HEK293 (cell line): Measurements from ENCODE around the gene RNF149.
"Not testable (repeated sequence)": the region's sequence is repeated elsewhere in the genome, so short reads cannot be mapped to it uniquely, and the experiment has no call there.

Experiments used
- CTCF ChIA-PET: fragments of 350-600 bp; formaldehyde crosslinking; extraction: SDS; loops from one replicate; lab custom pipeline; 2021; ENCODE audit warnings: antibody characterized with exemption; lab: Yijun Ruan, JAX
- POLR2A ChIA-PET: fragments of 300-600 bp; formaldehyde crosslinking; extraction: SDS; loops from one replicate; lab custom pipeline; 2020; ENCODE audit warnings: antibody characterized with exemption, inconsistent platforms; lab: Yijun Ruan, JAX
- H3K27ac ChIP-seq: fragments of 200-500 bp; sonication (Bioruptor generic); 2 replicates; pipeline ENCODE4 v1.5.1; 2014; ENCODE audit warnings: low read depth, low read length, control low read depth, inconsistent platforms; ENCODE audit errors: extremely low read depth
- H3K36me3 ChIP-seq, 2 experiments: fragments of 200-500 bp in 1 of 2; sonication (Bioruptor generic) in 1 of 2; 1 replicate in 1 of 2; 2 replicates in 1 of 2; pipeline ENCODE4 v1.5.1; 2014 to 2017; ENCODE audit warnings: inconsistent platforms in 2 of 2, low read length in 2 of 2; ENCODE audit not compliant: control insufficient read depth in 2 of 2, insufficient read depth in 1 of 2
- H3K4me1 ChIP-seq: fragments of 200-500 bp; sonication (Bioruptor generic); 2 replicates; pipeline ENCODE4 v1.5.1; 2014; ENCODE audit warnings: mild to moderate bottlenecking, low read length, inconsistent platforms; ENCODE audit not compliant: control insufficient read depth, insufficient read depth
- H3K4me3 ChIP-seq: 2 replicates; pipeline ENCODE4 v1.5.1; 2011; ENCODE audit warnings: low read depth, mild to moderate bottlenecking, control low read depth, low read length, moderate library complexity
- H3K9me3 ChIP-seq: fragments of 200-500 bp; sonication (Bioruptor generic); 2 replicates; pipeline ENCODE4 v1.5.1; 2014; ENCODE audit warnings: low read depth, low read length, inconsistent platforms; ENCODE audit not compliant: control insufficient read depth, insufficient read depth
- BCL11A ChIP-seq: fragments of 450-650 bp; formaldehyde crosslinking; IDR thresholded peaks from 2 replicates; pipeline ENCODE4 v1.5.1; 2016; ENCODE audit warnings: low read depth, missing biosample characterization, missing genetic modification characterization
- HOXC10 ChIP-seq: sonication (generic); formaldehyde crosslinking; IDR thresholded peaks from 2 replicates; pipeline ENCODE4 v1.8.1; 2023; ENCODE audit warnings: mild to moderate bottlenecking, missing genetic modification reagents
- SP7 ChIP-seq: fragments of 450-650 bp; formaldehyde crosslinking; IDR thresholded peaks from 2 replicates; pipeline ENCODE4 v1.5.1; 2016; ENCODE audit warnings: missing biosample characterization, missing genetic modification characterization
- ZBTB20 ChIP-seq: fragments of 450-650 bp; formaldehyde crosslinking; IDR thresholded peaks from 2 replicates; pipeline ENCODE4 v1.5.1; 2016; ENCODE audit warnings: missing biosample characterization, missing genetic modification characterization
- ZNF16 ChIP-seq: fragments of 450-650 bp; formaldehyde crosslinking; IDR thresholded peaks from 2 replicates; pipeline ENCODE4 v1.5.1; 2016; ENCODE audit warnings: low read depth, missing biosample characterization, missing genetic modification characterization
- ZNF354C ChIP-seq: fragments of 450-650 bp; formaldehyde crosslinking; IDR thresholded peaks from 2 replicates; pipeline ENCODE4 v1.5.1; 2016; ENCODE audit warnings: missing biosample characterization, missing genetic modification characterization, low read depth, borderline replicate concordance
- ZNF404 ChIP-seq: fragments of 450-650 bp; formaldehyde crosslinking; IDR thresholded peaks from 2 replicates; pipeline ENCODE4 v1.5.1; 2017; ENCODE audit warnings: missing biosample characterization, missing genetic modification characterization
- ZSCAN30 ChIP-seq: fragments of 450-650 bp; IDR thresholded peaks from 2 replicates; pipeline ENCODE4 v1.5.1; 2018; ENCODE audit warnings: missing biosample characterization, mild to moderate bottlenecking, missing genetic modification characterization, moderate library complexity
- TF ChIP-seq, protein P1 (sequence below): fragments of 450-650 bp; formaldehyde crosslinking; IDR thresholded peaks from 2 replicates; pipeline ENCODE4 v1.5.1; 2016; ENCODE audit warnings: missing biosample characterization, missing genetic modification characterization
- TF ChIP-seq, protein P2 (sequence below): fragments of 450-650 bp; formaldehyde crosslinking; conservative IDR thresholded peaks from 2 replicates; pipeline ENCODE4 v1.5.1; 2016; ENCODE audit warnings: low read depth, missing biosample characterization, missing genetic modification characterization
- TF ChIP-seq, protein P3 (sequence below): fragments of 450-650 bp; formaldehyde crosslinking; IDR thresholded peaks from 2 replicates; pipeline ENCODE4 v1.5.1; 2016; ENCODE audit warnings: missing biosample characterization, missing genetic modification characterization

The RNF149 gene

DNA sequence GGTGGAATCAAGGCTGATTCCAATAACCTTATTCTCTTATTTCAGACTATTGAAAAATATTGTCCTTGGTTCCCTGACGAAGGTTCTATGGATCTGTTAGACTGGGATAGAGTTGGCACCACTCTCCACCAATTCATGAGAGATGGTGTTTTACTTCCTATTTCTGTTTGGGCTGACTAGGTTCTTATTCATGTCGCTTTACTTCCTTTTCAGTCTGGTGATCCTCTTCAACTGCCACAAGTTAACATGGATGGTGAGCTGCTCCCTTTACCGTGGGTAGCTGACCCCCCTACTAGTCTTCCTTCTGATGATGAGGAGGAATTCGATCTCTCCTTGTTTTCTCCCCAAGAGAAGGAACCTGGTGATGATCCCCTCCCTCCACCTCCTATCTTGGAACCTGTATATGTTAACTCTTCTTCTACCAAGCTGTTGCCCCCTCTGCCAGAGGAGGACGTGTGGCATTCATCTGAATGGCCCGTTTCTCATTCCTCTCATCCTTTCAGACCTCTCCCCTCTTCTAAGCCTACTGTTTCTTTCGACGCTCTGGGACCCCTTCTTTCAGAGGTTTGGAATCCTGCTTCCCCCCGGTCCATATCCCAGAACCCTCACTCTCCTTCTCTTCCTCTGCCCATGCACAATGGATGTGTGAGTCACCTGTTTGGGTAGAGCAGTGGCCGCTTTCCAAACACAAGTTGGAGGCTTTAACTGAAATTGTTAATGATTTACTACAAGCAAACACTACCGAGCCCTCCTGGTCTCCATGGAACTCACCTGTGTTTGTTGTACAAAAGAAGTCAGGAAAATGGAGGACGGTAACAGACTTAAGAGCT is 69.4 kb downstream of the RNF149 start (continued):
- TF ChIP-seq ZNF16 (tag by site-specific recombination) (no peak), BCL11A (tag by site-specific recombination) (no peak), ZNF404 (tag by site-specific recombination) (no peak), SP7 (no peak), ZSCAN30 (tag by site-specific recombination) (no peak), ZBTB20 (tag by site-specific recombination) (no peak)
- TF ChIP-seq, protein P1, sequence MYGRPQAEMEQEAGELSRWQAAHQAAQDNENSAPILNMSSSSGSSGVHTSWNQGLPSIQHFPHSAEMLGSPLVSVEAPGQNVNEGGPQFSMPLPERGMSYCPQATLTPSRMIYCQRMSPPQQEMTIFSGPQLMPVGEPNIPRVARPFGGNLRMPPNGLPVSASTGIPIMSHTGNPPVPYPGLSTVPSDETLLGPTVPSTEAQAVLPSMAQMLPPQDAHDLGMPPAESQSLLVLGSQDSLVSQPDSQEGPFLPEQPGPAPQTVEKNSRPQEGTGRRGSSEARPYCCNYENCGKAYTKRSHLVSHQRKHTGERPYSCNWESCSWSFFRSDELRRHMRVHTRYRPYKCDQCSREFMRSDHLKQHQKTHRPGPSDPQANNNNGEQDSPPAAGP (tag by site-specific recombination): no peak

DNA sequence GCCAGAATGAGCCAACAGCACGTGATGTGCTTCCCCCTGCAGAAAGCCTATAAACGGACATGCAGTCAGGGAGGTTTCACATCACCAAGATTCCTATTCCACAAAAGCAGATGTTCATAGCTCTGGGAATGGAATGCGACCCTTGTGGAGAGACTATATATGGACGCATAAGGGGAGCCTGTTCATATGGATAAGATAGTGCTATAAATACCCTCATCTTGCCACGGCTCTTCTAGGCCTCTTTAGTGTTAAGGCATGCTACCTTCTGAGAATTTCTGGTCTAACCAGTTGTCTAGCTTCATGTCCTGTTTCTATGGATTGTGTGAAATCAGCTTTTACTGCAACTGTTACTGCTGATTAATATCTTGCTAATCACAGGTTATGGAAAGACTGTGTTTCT is 70.6 kb downstream of the RNF149 start:
- H3K4me1 ChIP-seq, H3K4me3 ChIP-seq, H3K9me3 ChIP-seq, H3K36me3 ChIP-seq, CTCF ChIA-PET, POLR2A ChIA-PET, H3K27ac ChIP-seq: not testable (repeated sequence)

DNA sequence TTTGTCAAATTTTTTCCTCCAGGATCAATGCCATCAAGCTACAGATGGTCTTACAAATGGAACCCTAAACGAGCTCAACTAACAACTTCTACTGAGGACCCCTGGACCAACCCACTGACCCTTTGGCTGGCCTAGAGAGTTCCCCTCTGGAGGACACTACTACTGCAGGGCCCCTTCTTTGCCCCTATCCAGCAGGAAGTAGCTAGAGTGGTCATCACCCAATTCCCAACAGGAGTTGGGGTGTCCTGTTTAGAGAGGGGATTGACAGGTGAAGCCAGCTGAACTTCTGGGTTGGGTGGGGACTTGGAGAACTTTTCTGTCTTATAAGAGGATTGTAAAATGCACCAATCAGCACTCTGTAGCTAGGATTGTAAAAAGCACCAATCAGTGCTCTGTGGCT is 72.5 kb downstream of the RNF149 start:
- H3K36me3 ChIP-seq, H3K4me3 ChIP-seq, H3K4me1 ChIP-seq, H3K27ac ChIP-seq, CTCF ChIA-PET, H3K9me3 ChIP-seq, POLR2A ChIA-PET: not testable (repeated sequence)

DNA sequence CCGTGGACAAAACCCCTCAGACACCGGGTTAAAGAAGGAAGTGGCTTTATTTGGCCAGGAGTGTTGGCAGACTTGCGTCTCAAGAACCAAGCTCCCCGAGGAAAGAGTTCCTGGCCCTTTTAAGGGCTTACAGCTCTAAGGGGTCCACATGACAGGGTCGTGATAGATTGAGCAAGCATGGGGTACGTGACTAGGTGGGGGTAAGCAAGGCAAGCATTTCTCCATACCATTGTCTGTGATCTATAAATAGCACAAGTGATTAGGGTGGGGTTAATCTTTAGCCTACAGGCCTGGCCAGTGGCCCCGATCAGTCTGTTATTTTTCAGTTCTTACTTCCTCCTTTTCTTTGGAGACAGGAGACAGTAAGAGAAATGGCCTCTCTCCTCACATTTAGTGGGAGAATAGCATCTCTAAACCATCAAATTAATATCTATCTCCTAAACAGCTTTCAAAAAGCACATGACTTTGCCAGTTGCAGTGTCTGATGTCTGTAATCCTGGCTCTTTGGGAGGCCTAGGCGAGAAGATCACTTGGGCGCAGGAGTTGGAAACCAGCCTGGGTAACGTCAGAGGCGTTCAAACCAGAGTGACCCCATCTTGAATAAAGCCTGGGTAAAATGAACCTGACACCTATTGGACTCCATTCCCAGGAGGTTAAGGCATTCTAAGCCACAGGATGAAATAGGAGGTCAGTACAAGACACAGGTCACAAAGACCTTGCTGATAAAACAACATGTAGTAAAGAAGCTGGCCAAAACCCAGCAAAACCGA is 74.1 kb downstream of the RNF149 start:
- Histone ChIP-seq H3K36me3 (no peaks in the 10 kb centered on the region), H3K9me3 (no peaks in the 10 kb centered on the region), H3K27ac (no peak overlapping the region), H3K4me3 (no peak overlapping the region), H3K4me1 (no peaks in the 10 kb centered on the region)
- TF ChIP-seq, protein P2, sequence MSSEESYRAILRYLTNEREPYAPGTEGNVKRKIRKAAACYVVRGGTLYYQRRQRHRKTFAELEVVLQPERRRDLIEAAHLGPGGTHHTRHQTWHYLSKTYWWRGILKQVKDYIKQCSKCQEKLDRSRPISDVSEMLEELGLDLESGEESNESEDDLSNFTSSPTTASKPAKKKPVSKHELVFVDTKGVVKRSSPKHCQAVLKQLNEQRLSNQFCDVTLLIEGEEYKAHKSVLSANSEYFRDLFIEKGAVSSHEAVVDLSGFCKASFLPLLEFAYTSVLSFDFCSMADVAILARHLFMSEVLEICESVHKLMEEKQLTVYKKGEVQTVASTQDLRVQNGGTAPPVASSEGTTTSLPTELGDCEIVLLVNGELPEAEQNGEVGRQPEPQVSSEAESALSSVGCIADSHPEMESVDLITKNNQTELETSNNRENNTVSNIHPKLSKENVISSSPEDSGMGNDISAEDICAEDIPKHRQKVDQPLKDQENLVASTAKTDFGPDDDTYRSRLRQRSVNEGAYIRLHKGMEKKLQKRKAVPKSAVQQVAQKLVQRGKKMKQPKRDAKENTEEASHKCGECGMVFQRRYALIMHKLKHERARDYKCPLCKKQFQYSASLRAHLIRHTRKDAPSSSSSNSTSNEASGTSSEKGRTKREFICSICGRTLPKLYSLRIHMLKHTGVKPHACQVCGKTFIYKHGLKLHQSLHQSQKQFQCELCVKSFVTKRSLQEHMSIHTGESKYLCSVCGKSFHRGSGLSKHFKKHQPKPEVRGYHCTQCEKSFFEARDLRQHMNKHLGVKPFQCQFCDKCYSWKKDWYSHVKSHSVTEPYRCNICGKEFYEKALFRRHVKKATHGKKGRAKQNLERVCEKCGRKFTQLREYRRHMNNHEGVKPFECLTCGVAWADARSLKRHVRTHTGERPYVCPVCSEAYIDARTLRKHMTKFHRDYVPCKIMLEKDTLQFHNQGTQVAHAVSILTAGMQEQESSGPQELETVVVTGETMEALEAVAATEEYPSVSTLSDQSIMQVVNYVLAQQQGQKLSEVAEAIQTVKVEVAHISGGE (tag by site-specific recombination): no peak
- TF ChIP-seq, protein P3, sequence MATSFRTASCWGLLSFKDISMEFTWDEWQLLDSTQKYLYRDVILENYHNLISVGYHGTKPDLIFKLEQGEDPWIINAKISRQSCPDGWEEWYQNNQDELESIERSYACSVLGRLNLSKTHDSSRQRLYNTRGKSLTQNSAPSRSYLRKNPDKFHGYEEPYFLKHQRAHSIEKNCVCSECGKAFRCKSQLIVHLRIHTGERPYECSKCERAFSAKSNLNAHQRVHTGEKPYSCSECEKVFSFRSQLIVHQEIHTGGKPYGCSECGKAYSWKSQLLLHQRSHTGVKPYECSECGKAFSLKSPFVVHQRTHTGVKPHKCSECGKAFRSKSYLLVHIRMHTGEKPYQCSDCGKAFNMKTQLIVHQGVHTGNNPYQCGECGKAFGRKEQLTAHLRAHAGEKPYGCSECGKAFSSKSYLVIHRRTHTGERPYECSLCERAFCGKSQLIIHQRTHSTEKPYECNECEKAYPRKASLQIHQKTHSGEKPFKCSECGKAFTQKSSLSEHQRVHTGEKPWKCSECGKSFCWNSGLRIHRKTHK (tag by site-specific recombination): no peak
- TF ChIP-seq ZNF354C (tag by site-specific recombination) (no peak), HOXC10 (CRISPR knock-in tag) (no peak)
- ChIA-PET POLR2A (no interaction called here), CTCF (interaction anchor here (0.6 kb wide), 2 partner anchors 95 to 187 kb away, joined by 3 read pairs; no protein-coding TSS in a partner anchor)
